Epithelial cell of proximal tubule (primary cell): Measurements from ENCODE around the gene BRD3OS. TPM values are rescaled to one million over a fixed set of nuclear protein-coding genes. Genes with fewer than 3 reads are reported as not detected.

Experiments used
- DNase-seq: peaks from one replicate; pipeline ENCODE4 v3.0.0-alpha.2; 2011; ENCODE audit warnings: low read depth
- H3K4me3 ChIP-seq: 2 replicates; pipeline ENCODE4 v1.5.1; 2011; ENCODE audit warnings: low read depth, mild to moderate bottlenecking, low read length
- CTCF ChIP-seq: conservative IDR thresholded peaks from 2 replicates; pipeline ENCODE4 v1.5.1; 2012; ENCODE audit warnings: low read depth, mild to moderate bottlenecking, low read length
- total RNA-seq: library from RNA; depleted of rRNA; stranded (reverse); fragments of >200 nt; gene quantifications from 2 replicates; pipeline ENCODE4 v1.2.3, GENCODE V29; 2015

BRD3OS gene
- total RNA-seq, 1 donor from 2014 or later = 22.7 TPM

GRCh38 chr9:134031783-134032182 lies 6.5 kb downstream of the BRD3OS start:
- TF ChIP-seq CTCF = no peak
- DNase-seq = no peak
- no peak overlapping the region for H3K4me3 ChIP-seq

DNA sequence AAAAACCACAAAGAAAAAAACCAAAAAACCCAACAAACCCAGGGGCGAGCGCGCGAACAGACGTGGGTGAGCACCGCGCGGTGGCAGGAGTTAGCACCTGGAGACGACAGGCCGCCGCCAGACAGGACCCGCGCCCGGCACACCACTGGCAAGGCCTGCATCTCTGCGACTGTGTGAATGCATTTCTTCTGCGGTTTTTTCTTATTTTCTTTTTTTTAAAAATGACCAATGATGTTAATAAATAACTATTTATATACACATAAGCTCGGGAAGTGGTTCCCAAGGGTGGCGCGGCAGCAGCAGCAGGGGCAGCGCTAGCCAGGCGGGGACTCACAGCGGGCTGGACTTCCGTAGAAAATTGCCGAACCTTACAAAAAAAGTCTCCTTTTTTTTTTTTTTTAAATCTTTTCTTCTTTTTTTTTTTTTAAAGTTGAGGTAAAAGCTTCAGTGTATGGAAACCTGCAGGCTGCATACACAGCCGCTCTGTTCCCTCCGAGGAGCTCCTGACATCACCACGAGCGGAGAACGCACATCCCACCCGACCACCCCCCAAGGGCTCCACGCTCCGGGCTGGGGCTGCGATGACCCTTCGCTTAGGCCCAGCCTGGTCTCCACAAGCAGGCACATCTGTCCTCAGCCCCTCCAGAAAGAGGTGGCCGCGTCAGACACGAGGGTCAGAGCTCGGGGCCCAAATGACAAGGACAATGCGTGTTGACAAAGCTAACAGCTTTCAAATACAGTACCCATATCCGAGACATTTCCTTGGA lies 7.4 kb downstream of the BRD3OS start:
- TF ChIP-seq CTCF = no peak

GRCh38 chr9:134033516-134034214 lies 8.4 kb downstream of the BRD3OS start:
- no peak for DNase-seq
- no peak overlapping the region for H3K4me3 ChIP-seq
- TF ChIP-seq CTCF = no peak

More for the DNA sequence above, 7.4 kb downstream of the BRD3OS start:
- no peak overlapping the region for H3K4me3 ChIP-seq
- DNase-seq = no peak

- TF ChIP-seq CTCF = no peak
- H3K4me3 ChIP-seq = no peak overlapping the region
- no peak for DNase-seq
These were observed 9.1 kb downstream of the BRD3OS start for GRCh38 chr9:134034215-134035040.

DNA sequence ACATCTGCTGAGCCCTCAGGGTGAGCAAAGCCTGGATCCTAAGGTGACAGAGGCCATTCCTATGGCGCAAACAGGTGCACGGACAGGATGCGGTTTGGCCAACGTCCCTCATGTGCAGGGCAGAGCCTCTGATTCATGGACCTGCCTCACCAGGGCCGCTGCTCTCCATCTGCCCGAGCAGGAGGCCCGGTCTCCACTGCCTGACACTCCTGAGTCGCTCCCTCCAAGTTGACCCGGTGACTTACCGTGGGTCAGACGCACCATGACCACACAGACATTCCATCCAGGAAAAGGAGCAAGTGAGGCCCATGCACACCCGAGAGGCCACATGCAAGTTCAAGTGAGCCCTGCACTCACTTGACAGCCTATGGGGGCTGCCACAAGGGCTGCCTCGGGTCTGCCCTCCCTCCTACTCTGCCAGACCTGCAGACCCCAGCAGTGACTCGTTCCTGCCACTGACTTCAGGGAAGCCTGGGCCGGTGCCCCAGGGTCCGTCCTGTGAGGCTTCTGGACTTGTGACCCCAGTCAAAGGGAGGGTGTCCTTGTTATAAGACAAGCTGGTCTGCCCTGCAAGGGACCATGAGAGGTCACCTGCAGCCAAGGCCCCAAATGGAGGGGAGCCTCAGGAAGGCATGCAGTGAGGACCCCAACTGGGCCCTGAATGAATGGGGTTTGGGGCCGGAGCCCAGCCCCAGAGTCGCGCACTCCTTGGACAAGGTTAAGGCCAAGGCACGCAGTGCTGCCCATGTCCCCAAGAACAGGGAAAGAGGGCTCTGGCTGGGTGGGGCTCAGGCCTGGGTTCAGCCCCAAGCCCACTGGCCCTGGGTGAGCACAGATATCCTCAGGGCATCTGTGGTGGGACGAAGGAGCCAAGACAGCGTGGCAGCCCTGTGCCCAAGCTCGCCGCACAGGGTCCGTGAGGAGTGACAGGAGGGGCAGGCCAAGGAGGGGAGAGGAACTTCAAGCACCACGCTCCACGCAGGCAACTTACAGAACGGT lies 10.1 kb downstream of the BRD3OS start:
- no peak for TF ChIP-seq CTCF
- DNase-seq = no peak
- no peak overlapping the region for H3K4me3 ChIP-seq

GRCh38 chr9:134036130-134036529 lies 10.8 kb downstream of the BRD3OS start:
- H3K4me3 ChIP-seq = no peak overlapping the region

More at GRCh38 chr9:134036130-134036529, 10.8 kb downstream of the BRD3OS start:
- no peak for DNase-seq
- no peak for TF ChIP-seq CTCF
